ENCODE measurements around the gene PGC. TPM values are rescaled to one million over a fixed set of nuclear protein-coding genes. Genes with fewer than 3 reads are reported as not detected.

Gene PGC
- total RNA-seq, 3 donors from 2014 or later = 3.2 TPM; not detected in 2

- H3K4me3 ChIP-seq = no peak overlapping the region
- no peaks in the 10 kb centered on the region for H3K36me3 ChIP-seq
- TF ChIP-seq, protein P1, sequence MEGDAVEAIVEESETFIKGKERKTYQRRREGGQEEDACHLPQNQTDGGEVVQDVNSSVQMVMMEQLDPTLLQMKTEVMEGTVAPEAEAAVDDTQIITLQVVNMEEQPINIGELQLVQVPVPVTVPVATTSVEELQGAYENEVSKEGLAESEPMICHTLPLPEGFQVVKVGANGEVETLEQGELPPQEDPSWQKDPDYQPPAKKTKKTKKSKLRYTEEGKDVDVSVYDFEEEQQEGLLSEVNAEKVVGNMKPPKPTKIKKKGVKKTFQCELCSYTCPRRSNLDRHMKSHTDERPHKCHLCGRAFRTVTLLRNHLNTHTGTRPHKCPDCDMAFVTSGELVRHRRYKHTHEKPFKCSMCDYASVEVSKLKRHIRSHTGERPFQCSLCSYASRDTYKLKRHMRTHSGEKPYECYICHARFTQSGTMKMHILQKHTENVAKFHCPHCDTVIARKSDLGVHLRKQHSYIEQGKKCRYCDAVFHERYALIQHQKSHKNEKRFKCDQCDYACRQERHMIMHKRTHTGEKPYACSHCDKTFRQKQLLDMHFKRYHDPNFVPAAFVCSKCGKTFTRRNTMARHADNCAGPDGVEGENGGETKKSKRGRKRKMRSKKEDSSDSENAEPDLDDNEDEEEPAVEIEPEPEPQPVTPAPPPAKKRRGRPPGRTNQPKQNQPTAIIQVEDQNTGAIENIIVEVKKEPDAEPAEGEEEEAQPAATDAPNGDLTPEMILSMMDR (IDR thresholded peaks at IDR 0.05) = no peak
- TF ChIP-seq POLR2A (IDR thresholded peaks at IDR 0.05) (no peak), POLR2AphosphoS5 (IDR thresholded peaks at IDR 0.05) (no peak)
- intact Hi-C loops (cut with DNase I; ENCODE audit: low total_unique reads) = no loop called here
- peak overlapping the region; percentile 71 to 76 for H3K27ac ChIP-seq
- peaks cover 0 to 12% of the 10 kb centered on the region in 2 donors for H3K4me1 ChIP-seq
- DNase-seq (ENCODE audit: low spot score in 2 of 2) = no peak
- no peaks in the 10 kb centered on the region for H3K27me3 ChIP-seq
- H3K9me3 ChIP-seq = no peaks in the 10 kb centered on the region
Observed at GRCh38 chr6:41697861-41698781, 49.1 kb downstream of the PGC start.

DNA sequence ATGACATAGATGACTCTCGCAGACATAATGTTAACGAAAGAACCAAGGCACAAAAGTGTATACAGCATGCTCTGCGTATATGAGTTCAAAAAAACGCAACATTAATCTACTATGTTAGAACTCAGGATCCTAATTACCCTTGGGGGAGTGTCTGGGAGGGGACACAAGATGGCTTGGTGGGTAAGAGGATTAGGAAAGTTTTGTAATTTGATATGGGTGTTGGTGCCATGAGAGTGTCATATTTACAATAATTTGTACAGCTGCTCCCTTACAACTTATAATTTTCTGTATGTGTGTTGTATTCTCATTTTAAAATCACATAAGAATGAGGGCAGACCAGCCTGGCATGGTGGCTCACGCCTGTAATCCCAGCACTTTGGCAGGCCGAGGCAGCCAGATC is 50.4 kb downstream of the PGC start:
- Histone ChIP-seq H3K27ac (no peak overlapping the region), H3K9me3 (no peaks in the 10 kb centered on the region), H3K36me3 (no peaks in the 10 kb centered on the region), H3K4me3 (no peak overlapping the region), H3K4me1 (peaks cover 0 to 15% of the 10 kb centered on the region in 2 donors), H3K27me3 (no peaks in the 10 kb centered on the region)
- no peak for DNase-seq (ENCODE audit: low spot score in 2 of 2)
- intact Hi-C loops (cut with DNase I; ENCODE audit: low total_unique reads) = no loop called here
- TF ChIP-seq POLR2A (IDR thresholded peaks at IDR 0.05) (no peak), POLR2AphosphoS5 (IDR thresholded peaks at IDR 0.05) (no peak)
- TF ChIP-seq, protein P1 (IDR thresholded peaks at IDR 0.05) = no peak

- no peaks in the 10 kb centered on the region for H3K9me3 ChIP-seq
- intact Hi-C loops (cut with DNase I; ENCODE audit: low total_unique reads) = no loop called here
- H3K27me3 ChIP-seq = no peaks in the 10 kb centered on the region
- H3K36me3 ChIP-seq = no peaks in the 10 kb centered on the region
- peaks cover 0 to 15% of the 10 kb centered on the region in 2 donors for H3K4me1 ChIP-seq
- no peak overlapping the region for H3K27ac ChIP-seq
- H3K4me3 ChIP-seq = no peak overlapping the region
- no peak for DNase-seq (ENCODE audit: low spot score in 2 of 2)
- TF ChIP-seq POLR2A (IDR thresholded peaks at IDR 0.05) = no peak
- TF ChIP-seq, protein P1 (IDR thresholded peaks at IDR 0.05) = no peak
- TF ChIP-seq POLR2AphosphoS5 (IDR thresholded peaks at IDR 0.05) = no peak
Observed at GRCh38 chr6:41695825-41696224, 51.4 kb downstream of the PGC start.

GRCh38 chr6:41694815-41695526 is 52.2 kb downstream of the PGC start:
- peak overlapping the region in 1 of 2 donors; percentile 5 for H3K27ac ChIP-seq
- H3K36me3 ChIP-seq = no peaks in the 10 kb centered on the region
- intact Hi-C loops (cut with DNase I; ENCODE audit: low total_unique reads) = loop anchor here (1.0 kb wide), 1 partner anchor 22 kb away; no protein-coding TSS in a partner anchor
- peaks cover 0 to 15% of the 10 kb centered on the region in 2 donors for H3K4me1 ChIP-seq
- DNase-seq (ENCODE audit: low spot score in 2 of 2) = no peak
- H3K27me3 ChIP-seq = no peaks in the 10 kb centered on the region
- no peaks in the 10 kb centered on the region for H3K9me3 ChIP-seq
- TF ChIP-seq POLR2A (IDR thresholded peaks at IDR 0.05) (no peak), POLR2AphosphoS5 (IDR thresholded peaks at IDR 0.05) (no peak)
- TF ChIP-seq, protein P1 (IDR thresholded peaks at IDR 0.05) = no peak
- H3K4me3 ChIP-seq = no peak overlapping the region
